Peyer's patch (tissue), 4 donors: ENCODE measurements around the gene VSIG4.

Experiments used
- POLR2A ChIP-seq, 2 donors: fragments of 450-650 bp; IDR thresholded peaks; one replicate each; pipeline ENCODE4 v1.5.1; 2017; ENCODE audit warnings: antibody characterized with exemption in 2 of 2, mild to moderate bottlenecking in 2 of 2, moderate library complexity in 2 of 2
- TF ChIP-seq, protein P1 (sequence below), 6 experiments: fragments of 450-650 bp in 4 of 6; fragments of 200-600 bp in 2 of 6; sonication (generic) in 1 of 6; IDR thresholded peaks; one replicate each; pipeline ENCODE4 v1.5.1; 2017 to 2019; ENCODE audit warnings: antibody characterized with exemption in 6 of 6, mild to moderate bottlenecking in 3 of 6, moderate library complexity in 1 of 6

DNA sequence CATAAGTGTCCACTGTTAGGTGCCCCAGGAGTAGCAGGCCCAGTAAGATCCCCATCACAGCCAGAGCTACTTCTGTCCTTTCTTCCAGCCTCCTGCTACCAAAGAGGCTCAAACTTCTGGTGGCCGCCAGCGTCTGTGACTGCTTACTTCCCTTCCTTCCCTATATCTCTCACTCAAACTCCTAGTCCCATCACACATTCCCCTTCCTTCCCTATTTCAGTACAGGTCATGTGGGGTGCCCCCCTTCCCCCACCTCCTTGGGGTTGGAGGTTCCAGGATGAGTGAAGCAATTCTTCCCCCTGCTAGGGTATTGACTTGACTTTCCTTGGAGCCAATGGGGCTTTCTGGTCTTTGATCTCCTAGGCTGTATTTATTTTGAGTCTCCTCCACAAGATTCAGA lies at the start of gene VSIG4:
- TF ChIP-seq, protein P1, sequence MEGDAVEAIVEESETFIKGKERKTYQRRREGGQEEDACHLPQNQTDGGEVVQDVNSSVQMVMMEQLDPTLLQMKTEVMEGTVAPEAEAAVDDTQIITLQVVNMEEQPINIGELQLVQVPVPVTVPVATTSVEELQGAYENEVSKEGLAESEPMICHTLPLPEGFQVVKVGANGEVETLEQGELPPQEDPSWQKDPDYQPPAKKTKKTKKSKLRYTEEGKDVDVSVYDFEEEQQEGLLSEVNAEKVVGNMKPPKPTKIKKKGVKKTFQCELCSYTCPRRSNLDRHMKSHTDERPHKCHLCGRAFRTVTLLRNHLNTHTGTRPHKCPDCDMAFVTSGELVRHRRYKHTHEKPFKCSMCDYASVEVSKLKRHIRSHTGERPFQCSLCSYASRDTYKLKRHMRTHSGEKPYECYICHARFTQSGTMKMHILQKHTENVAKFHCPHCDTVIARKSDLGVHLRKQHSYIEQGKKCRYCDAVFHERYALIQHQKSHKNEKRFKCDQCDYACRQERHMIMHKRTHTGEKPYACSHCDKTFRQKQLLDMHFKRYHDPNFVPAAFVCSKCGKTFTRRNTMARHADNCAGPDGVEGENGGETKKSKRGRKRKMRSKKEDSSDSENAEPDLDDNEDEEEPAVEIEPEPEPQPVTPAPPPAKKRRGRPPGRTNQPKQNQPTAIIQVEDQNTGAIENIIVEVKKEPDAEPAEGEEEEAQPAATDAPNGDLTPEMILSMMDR (IDR thresholded peaks at IDR 0.05) = no peak
- no peak for TF ChIP-seq POLR2A (IDR thresholded peaks at IDR 0.05)
